ENCODE measurements around the gene MZT2A.

- TF ChIP-seq CTCF (IDR thresholded peaks at IDR 0.05; ENCODE audit: insufficient read depth, low read length, poor library complexity, severe bottlenecking) (no peak), EZH2phosphoT487 (conservative IDR thresholded peaks at IDR 0.05; ENCODE audit: low read length) (no peak)
These were observed 28.3 kb upstream of the MZT2A start for GRCh38 chr2:131520526-131520925.

All from SU-DHL-6 (cell line).